ENCODE measurements around the gene TMEM150B.

TMEM150B gene

DNA sequence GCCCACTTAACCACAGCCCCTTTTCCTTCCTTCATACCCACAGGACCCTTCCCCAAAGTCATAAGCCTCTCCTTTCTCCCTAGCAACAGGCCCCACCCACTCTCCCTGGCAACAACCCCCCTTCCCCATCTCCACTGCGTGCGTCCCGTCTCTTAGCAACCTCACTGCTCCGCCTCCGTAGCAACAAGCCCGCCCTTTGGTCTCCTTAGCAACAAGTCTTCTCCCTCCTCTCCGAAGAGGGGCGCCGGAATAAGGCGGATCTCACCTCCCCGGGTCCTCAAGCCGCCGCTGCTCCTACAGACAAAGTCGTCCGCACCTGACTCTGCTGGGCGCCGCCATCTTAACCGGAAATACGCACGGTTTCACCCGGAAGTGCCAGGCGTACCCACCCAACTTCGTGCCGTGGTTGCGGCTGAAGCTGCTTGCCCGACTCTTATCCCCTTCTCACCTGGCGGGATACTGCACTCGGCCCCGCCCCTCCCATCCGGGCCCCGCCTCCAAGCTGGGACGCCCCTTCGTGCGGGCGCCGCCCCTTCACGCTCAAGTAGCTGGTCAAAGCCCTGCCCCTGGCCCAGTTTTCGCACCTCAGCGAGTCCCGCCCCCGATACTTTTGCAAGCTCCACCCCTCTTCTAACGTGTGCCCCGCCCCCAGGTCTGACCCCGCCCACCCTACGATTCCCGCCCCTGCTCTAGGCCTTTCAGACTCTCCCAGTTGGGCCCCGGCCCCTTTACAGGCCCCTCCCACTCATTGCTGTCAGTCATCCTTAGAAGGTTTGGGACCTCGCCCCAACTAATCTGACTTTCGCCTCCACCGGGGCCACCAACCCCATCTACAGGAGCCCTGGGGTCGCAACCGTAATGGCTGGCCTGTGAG, 45.1 kb downstream of the TMEM150B start, which contains the start of gene HSPBP1:
TSS of gene HSPBP1 (minus strand) at position 341 of the 874 bp plus-strand sequence. CDS start 502 bp downstream, outside the sequence.
- peak; percentile 64 to 96 (median 88) for DNase-seq

GRCh38 chr19:55279340-55279739, 45.8 kb downstream of the TMEM150B start:
- DNase-seq = no peak

DNA sequence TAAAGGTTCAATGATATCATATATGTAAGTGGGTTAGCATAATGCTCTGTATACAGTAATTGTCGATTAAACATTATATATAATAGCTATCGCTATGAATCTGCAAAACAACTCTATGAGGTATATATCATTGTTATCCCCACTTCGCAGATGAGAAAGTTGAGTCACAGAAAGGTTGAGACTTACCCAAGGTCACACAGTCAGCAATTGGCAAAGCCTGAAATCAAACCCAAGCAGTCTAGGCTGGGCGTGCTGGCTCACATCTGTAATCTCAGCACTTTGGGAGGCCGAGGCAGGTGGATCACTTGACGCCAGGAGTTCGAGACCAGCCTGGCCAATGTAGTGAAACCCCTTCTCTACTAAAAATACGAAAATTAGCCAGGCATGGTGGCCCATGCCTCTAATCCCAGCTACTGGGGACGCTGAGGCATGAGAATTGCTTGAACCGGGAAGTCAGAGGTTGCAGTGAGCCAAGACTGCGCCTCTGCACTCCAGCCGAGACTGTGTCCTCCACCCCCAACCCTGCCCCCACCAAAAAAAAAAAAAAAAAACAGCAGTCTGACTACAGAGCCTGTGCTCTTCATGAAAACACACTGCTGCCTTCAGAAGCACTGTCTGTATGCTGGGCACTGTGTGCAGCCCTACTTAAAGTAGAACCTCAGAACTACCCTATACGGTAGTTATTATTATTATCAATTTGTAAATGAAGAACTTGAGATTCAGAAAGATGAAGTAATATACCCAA, 46.6 kb downstream of the TMEM150B start:
- no peak for DNase-seq

GRCh38 chr19:55277494-55277893, 47.6 kb downstream of the TMEM150B start:
- DNase-seq = no peak

- DNase-seq = no peak
Observed at GRCh38 chr19:55276720-55277430, 48.3 kb downstream of the TMEM150B start.

DNA sequence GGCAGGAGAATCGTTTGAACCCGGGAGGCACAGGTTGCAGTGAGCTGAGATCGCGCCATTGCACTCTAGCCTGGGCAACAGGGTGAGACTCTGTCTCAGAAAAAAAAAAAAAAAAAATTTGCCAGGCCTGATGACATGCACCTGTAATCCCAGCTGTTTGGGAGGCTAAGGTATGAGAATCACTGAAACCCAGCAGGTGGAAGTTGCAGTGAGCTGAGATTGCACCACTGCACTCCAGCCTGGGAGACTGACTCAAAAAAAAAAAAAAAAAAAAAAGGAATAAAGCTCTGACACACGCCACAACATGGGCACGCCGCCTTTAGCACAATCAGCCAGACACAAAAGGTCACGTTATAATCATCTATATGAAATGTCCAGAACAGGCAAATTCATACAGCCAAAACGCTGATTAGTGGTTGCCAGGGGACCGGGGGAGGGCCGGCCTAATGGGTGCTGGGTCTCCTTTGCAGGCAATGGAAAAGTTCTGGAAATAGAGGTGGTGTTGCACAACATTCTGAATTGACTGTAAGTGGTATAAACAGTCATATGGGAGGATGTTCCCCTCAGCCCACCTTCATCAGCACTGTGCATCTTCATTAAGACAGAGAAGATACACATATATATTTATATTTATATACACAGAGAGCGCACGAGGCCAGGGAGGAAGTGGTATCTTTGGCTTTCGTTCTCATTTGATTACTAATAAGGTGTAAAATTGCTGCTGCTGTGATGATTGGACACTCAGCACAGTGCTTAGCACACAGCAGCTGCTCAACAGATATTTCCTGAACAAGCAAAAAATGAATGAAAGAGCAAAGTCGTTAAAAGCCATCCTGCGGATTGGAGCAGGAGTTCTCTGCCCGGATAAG, 49.1 kb downstream of the TMEM150B start:
- no peak for DNase-seq

DNA sequence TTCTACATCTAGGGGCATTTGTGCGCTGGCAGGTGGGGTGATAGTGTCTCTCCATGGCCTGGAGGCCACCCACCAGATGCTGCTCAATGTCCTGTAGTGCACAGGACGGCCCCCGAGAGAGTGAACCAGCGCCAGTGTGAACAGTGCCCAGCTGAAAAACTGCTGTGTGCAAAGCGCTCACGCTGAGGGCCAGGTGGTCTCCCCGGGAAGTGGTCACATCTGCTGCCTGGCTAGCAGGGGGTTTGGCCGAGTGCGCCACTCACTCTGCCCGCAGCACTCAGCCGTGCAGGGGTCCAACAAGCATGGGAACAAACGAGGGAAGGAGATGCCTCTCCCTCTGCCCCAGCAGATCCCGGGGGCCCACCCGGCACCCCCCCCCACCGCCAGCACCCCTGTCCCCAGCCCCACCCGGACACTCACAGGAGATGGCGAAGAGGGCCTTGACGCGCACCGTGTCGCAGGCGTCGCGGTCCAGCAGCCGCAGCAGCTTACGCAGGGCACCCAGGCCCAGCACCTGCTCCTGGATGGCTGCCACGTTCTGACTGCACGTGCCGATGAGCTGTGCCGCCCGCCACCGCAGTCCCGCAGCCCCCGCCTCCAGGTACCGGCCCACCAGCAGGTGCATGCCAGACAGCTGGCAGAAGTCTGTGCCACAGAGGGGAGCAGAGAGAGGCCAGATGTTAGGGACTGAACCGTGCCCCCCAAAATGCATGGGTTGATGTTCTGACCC, 51.0 kb downstream of the TMEM150B start:
- no peak for DNase-seq

GRCh38 chr19:55272142-55272541, 53.0 kb downstream of the TMEM150B start:
- DNase-seq = no peak

GRCh38 chr19:55270172-55270942, 54.8 kb downstream of the TMEM150B start:
- DNase-seq = no peak

- peak in 5 of 56 donors; percentile 7 to 23 (median 14) for DNase-seq
Observed at GRCh38 chr19:55269299-55269698, 55.8 kb downstream of the TMEM150B start.

DNA sequence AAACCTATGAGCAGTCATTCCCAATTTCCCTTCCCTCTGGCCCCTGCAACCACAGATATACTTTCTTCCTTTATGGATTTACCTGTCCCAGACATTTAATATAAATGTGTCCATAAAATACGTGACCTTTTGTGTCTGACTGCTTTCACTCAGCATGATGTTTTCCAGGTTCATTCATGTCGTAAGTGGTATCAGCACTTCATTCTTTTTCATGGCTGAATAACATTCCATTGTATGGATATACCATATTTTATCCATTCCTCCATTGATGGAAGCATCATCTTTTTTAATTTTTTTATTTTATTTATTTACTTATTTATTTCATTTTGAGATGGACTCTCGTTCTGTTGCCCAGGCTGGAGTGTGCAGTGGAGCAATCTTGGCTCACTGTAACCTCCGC, 58.3 kb downstream of the TMEM150B start:
- no peak for DNase-seq

- no peak for DNase-seq
Observed at GRCh38 chr19:55266404-55266803, 58.7 kb downstream of the TMEM150B start.

DNA sequence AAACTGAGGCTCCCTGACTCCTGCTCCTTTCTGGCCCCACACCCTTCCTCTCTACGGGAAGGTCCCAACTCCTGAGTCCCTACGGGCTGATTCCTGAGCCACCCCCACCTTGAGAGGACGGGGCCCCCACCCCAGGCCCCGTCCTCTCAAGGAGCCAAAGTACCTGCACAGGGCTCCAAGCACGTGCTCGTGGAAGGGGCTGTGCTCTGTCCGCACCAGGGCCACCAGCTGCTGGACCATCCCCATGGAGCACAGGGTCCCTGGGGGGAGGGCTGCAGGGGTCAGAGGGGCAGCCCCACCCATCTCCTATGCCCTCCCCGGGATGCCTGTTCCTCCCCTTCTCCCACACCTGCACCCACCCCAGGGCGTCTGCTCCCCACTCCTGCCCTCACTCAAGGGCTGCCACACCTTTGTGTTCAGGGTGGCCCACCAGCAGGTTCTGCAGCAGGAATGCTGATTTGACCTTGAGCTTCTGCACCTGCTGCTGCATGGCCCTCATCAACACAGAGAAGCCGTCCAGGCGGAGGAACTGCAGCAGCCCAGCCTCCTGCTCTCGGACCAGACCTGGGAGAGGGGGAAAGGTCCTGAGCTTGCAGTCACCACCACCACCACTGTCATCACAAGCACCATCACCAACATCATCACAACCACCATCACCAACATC, 59.3 kb downstream of the TMEM150B start:
- no peak for DNase-seq

- DNase-seq = no peak
Observed at GRCh38 chr19:55265173-55265572, 60.0 kb downstream of the TMEM150B start.

- no peak for DNase-seq
Observed at GRCh38 chr19:55264531-55264930, 60.6 kb downstream of the TMEM150B start.

Data from amygdala (tissue), 56 donors.